ENCODE measurements around the gene TMEM167A. TPM values are rescaled to one million over a fixed set of nuclear protein-coding genes. Genes with fewer than 3 reads are reported as not detected.

The TMEM167A gene
- total and polyA plus RNA-seq, 2 of the 8 experiments (the other 6 are each of a cell fraction or from before 2014, with no cell fraction given) = 50.6 to 178 TPM

- Histone ChIP-seq H2BK20ac (ENCODE audit: low read length) (no peak overlapping the region), H3K4me2 (ENCODE audit: insufficient read depth in 1 of 2, low read depth in 2 of 2, low read length in 2 of 2) (no peak overlapping the region), H2BK5ac (ENCODE audit: low read depth, low read length) (no peak overlapping the region), H2AFZ (ENCODE audit: low read length) (no peak overlapping the region), H4K20me1 (replicated peaks in 1 of 2; ENCODE audit: control insufficient read depth in 1 of 2, insufficient read depth in 2 of 2, low read length in 2 of 2) (no peaks in the 10 kb centered on the region), H3K56ac (replicated peaks; ENCODE audit: insufficient read length, low read depth, low read length) (no peak overlapping the region), H3K27me3 (replicated peaks in 1 of 4; ENCODE audit: control insufficient read depth in 3 of 4, extremely low read depth in 1 of 4, insufficient read depth in 3 of 4, low read length in 3 of 4) (no peaks in the 10 kb centered on the region), H4K8ac (ENCODE audit: extremely low read depth, insufficient read depth, low read length) (no peak overlapping the region), H3K4me3 (ENCODE audit: extremely low read depth in 1 of 4, insufficient read depth in 2 of 4, low read depth in 3 of 4, low read length in 4 of 4) (no peak overlapping the region), H2BK12ac (ENCODE audit: low read depth, low read length) (no peak overlapping the region), H3K9me3 (ENCODE audit: insufficient read depth in 2 of 2, low read depth in 1 of 2, low read length in 1 of 2) (no peaks in the 10 kb centered on the region), H3K9ac (replicated peaks in 1 of 4; ENCODE audit: extremely low read depth in 1 of 4, low read depth in 3 of 4, low read length in 3 of 4) (no peak overlapping the region), H3K4ac (replicated peaks; ENCODE audit: insufficient read length, low read depth, low read length) (no peak overlapping the region), H3K18ac (ENCODE audit: extremely low read depth, low read length) (no peak overlapping the region), H4K91ac (replicated peaks; ENCODE audit: insufficient read length, low read length) (no peak overlapping the region), H3K27ac (ENCODE audit: low read depth, low read length) (no peak overlapping the region), H2AK5ac (ENCODE audit: low read depth, low read length) (no peak overlapping the region), H3K14ac (ENCODE audit: insufficient read length) (no peak overlapping the region), H2BK120ac (replicated peaks; ENCODE audit: low read depth, low read length) (no peak overlapping the region), H2BK15ac (ENCODE audit: low read length) (no peak overlapping the region), H3K79me2 (ENCODE audit: control insufficient read depth in 1 of 2, insufficient read depth in 2 of 2, low read length in 2 of 2) (no peaks in the 10 kb centered on the region), H3K36me3 (ENCODE audit: control insufficient read depth in 2 of 4, insufficient read depth in 4 of 4, low read length in 3 of 4) (peaks cover 0 to 3% (median 1%) of the 10 kb centered on the region in 4 experiments; a peak in 3 of 8 replicates), H4K5ac (ENCODE audit: insufficient read length, low read depth, low read length) (no peak overlapping the region), H3K23ac (ENCODE audit: insufficient read length) (no peak overlapping the region), H3K4me1 (replicated peaks in 1 of 4; ENCODE audit: control insufficient read depth in 3 of 4, insufficient read depth in 4 of 4, low read length in 3 of 4) (no peaks in the 10 kb centered on the region), H3K23me2 (ENCODE audit: low read depth, low read length) (no peaks in the 10 kb centered on the region), H3K79me1 (ENCODE audit: low read depth, low read length) (no peaks in the 10 kb centered on the region)
- DNase-seq (ENCODE audit: low read depth in 1 of 2, low spot score in 2 of 2) (no peak), FAIRE-seq (no peak)
- CTCF ChIA-PET (ENCODE audit: partially characterized antibody) = no interaction called here
- WGBS, 2 experiments (ENCODE audit: extremely low coverage in 1 of 2, insufficient coverage in 1 of 2, insufficient read length in 1 of 2, insufficient replicate concordance in 2 of 2, low coverage in 1 of 2, low lambda C conversion rate in 2 of 2, missing lambda C conversion rate in 1 of 2) = 92% methylated on average over 3 of the region's 3 CpGs; no CpG with 5 or more reads in 1 of the 2 experiments
- POLR2A ChIA-PET (ENCODE audit: partially characterized antibody) = interaction anchor here (1.1 to 1.4 kb wide), 3 partner anchors 12 to 29 kb away, joined by 3 to 4 read pairs (median 3); partner anchors contain the start of genes TMEM167A and XRCC4
- TF ChIP-seq SP4 (IDR thresholded peaks at IDR 0.05; ENCODE audit: low read length) (no peak), RNF2 (IDR thresholded peaks at IDR 0.05; ENCODE audit: borderline replicate concordance, low read depth, low read length, missing control alignments, poor library complexity, severe bottlenecking) (no peak), EGR1 (IDR thresholded peaks at IDR 0.05; ENCODE audit: borderline replicate concordance, low read depth, low read length) (no peak), EZH2 (IDR thresholded peaks at IDR 0.05; ENCODE audit: low read depth, low read length, severe bottlenecking) (no peak), SRF (IDR thresholded peaks at IDR 0.05; ENCODE audit: low read depth, low read length) (no peak), POU5F1 (IDR thresholded peaks at IDR 0.05; ENCODE audit: low read depth, low read length) (no peak), POLR2AphosphoS5 (IDR thresholded peaks at IDR 0.05; ENCODE audit: low read depth, low read length) (no peak), GTF2F1 (IDR thresholded peaks at IDR 0.05; ENCODE audit: borderline replicate concordance, low read depth, low read length) (no peak), SP1 (IDR thresholded peaks at IDR 0.05; ENCODE audit: low read depth, low read length) (no peak), BCL11A (IDR thresholded peaks at IDR 0.05; ENCODE audit: low read depth in 2 of 2, low read length in 2 of 2) (no peak), TBP (IDR thresholded peaks at IDR 0.05; ENCODE audit: low read depth, low read length) (no peak), HDAC2 (IDR thresholded peaks at IDR 0.05; ENCODE audit: borderline replicate concordance in 1 of 2, low read depth in 2 of 2, low read length in 2 of 2) (no peak), CBX5 (IDR thresholded peaks at IDR 0.05; ENCODE audit: low read depth, low read length) (no peak)
- TF ChIP-seq, protein P1, sequence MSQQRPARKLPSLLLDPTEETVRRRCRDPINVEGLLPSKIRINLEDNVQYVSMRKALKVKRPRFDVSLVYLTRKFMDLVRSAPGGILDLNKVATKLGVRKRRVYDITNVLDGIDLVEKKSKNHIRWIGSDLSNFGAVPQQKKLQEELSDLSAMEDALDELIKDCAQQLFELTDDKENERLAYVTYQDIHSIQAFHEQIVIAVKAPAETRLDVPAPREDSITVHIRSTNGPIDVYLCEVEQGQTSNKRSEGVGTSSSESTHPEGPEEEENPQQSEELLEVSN (IDR thresholded peaks at IDR 0.05) = no peak
Measured at GRCh38 chr5:83048277-83048676, 28.9 kb downstream of the TMEM167A start.

Data from H1 (cell line).